HL-60 (cell line): ENCODE data around the gene R3HDM1.
A peak's percentile ranks its signal among the peaks of the same experiment; 100 is the strongest.

Source experiments
- DNase-seq, 2 experiments: peaks; one replicate each; pipeline ENCODE4 v3.0.0-alpha.2; 2010 to 2020; ENCODE audit warnings: low read depth in 1 of 2, low spot score in 1 of 2
- H3K27ac ChIP-seq: fragments of 250-450 bp; sonication (Bioruptor Pico); replicated peaks from 2 replicates; pipeline ENCODE4 v1.5.1; 2020; ENCODE audit warnings: mild to moderate bottlenecking, moderate library complexity
- H3K27me3 ChIP-seq: fragments of 250-450 bp; sonication (Bioruptor Pico); 2 replicates; pipeline ENCODE4 v1.5.1; 2021; ENCODE audit warnings: mild to moderate bottlenecking, moderate library complexity; ENCODE audit not compliant: insufficient read depth, poor library complexity, severe bottlenecking
- H3K4me3 ChIP-seq: replicated peaks from 2 replicates; pipeline ENCODE4 v1.5.1; 2011; ENCODE audit warnings: mild to moderate bottlenecking, control low read depth, low read length; ENCODE audit not compliant: insufficient read depth
- CTCF ChIP-seq: IDR thresholded peaks from one replicate; pipeline ENCODE4 v1.5.1; 2011; ENCODE audit warnings: low read length, control low read depth, inconsistent platforms; ENCODE audit not compliant: insufficient read depth
- GABPA ChIP-seq: IDR thresholded peaks from 2 replicates; pipeline ENCODE4 v1.6.1; 2012; ENCODE audit warnings: low read depth
- POLR2AphosphoS5 ChIP-seq: IDR thresholded peaks from 2 replicates; pipeline ENCODE4 v1.6.1; 2012; ENCODE audit warnings: low read depth
- SPI1 ChIP-seq: IDR thresholded peaks from 2 replicates; pipeline ENCODE4 v1.6.1; 2012; ENCODE audit warnings: low read depth, mild to moderate bottlenecking, borderline replicate concordance
- TF ChIP-seq, protein P1 (sequence below): IDR thresholded peaks from 2 replicates; pipeline ENCODE4 v1.6.1; 2012; ENCODE audit warnings: low read depth; ENCODE audit not compliant: insufficient replicate concordance

The R3HDM1 gene

GRCh38 chr2:135512099-135512498 is 19.2 kb upstream of the R3HDM1 start:
- Histone ChIP-seq H3K4me3 (no peak overlapping the region), H3K27me3 (no peaks in the 10 kb centered on the region)
- DNase-seq = no peak

DNA sequence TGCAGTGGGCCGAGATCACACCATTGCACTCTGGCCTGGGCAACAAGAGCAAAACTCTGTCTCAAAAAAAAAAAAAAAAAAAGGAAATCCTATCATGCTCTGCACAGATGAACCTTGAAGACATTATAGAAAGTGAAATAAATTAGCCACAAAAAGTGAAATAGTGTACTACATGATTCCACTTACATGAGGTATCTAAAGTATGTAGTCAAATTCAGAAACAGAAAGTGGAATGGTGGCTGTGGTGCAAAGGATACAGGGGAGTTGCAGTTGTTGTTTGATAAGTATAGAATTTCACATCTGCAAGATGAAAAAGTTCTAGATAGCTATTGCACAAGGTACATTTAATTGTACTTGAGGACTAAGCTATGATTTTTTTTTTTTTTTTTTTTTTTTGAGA is 5.5 kb upstream of the R3HDM1 start:
- Histone ChIP-seq H3K4me3 (no peak overlapping the region), H3K27me3 (no peaks in the 10 kb centered on the region), H3K27ac (no peak overlapping the region)
- TF ChIP-seq POLR2AphosphoS5 (no peak), GABPA (no peak), CTCF (no peak), SPI1 (no peak)
- TF ChIP-seq, protein P1, sequence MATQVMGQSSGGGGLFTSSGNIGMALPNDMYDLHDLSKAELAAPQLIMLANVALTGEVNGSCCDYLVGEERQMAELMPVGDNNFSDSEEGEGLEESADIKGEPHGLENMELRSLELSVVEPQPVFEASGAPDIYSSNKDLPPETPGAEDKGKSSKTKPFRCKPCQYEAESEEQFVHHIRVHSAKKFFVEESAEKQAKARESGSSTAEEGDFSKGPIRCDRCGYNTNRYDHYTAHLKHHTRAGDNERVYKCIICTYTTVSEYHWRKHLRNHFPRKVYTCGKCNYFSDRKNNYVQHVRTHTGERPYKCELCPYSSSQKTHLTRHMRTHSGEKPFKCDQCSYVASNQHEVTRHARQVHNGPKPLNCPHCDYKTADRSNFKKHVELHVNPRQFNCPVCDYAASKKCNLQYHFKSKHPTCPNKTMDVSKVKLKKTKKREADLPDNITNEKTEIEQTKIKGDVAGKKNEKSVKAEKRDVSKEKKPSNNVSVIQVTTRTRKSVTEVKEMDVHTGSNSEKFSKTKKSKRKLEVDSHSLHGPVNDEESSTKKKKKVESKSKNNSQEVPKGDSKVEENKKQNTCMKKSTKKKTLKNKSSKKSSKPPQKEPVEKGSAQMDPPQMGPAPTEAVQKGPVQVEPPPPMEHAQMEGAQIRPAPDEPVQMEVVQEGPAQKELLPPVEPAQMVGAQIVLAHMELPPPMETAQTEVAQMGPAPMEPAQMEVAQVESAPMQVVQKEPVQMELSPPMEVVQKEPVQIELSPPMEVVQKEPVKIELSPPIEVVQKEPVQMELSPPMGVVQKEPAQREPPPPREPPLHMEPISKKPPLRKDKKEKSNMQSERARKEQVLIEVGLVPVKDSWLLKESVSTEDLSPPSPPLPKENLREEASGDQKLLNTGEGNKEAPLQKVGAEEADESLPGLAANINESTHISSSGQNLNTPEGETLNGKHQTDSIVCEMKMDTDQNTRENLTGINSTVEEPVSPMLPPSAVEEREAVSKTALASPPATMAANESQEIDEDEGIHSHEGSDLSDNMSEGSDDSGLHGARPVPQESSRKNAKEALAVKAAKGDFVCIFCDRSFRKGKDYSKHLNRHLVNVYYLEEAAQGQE = no peak
- DNase-seq = no peak

More at GRCh38 chr2:135512099-135512498, 19.2 kb upstream of the R3HDM1 start:
- no peak for TF ChIP-seq GABPA
- no peak for TF ChIP-seq POLR2AphosphoS5
- no peak for TF ChIP-seq SPI1
- TF ChIP-seq CTCF = no peak
- TF ChIP-seq, protein P1 = no peak
- H3K27ac ChIP-seq = no peak overlapping the region

DNA sequence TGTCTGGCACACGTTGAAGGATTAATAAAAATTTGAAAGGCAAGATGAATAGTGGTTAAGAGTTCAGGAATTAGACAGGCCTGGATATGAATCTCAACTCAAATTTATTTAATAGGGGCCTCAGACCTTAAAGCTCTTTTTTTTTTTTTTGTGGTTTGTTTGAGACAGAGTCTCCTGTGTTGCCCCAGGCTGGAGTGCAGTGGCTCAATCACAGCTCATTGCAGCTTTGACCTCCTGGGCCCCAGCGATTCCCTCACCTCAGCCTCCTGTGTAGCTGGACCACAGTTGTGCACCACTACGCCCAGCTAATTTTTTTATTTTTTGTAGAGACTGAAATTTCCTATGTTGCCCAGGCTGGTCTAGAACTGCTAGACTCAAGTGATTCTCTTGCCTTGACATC is 3.3 kb upstream of the R3HDM1 start:
- Histone ChIP-seq H3K4me3 (no peak overlapping the region), H3K27me3 (no peaks in the 10 kb centered on the region), H3K27ac (no peak overlapping the region)
- DNase-seq = peak in 1 of 2 experiments; percentile 25
- no peak for TF ChIP-seq GABPA
- no peak for TF ChIP-seq POLR2AphosphoS5
- TF ChIP-seq, protein P1 = no peak
- no peak for TF ChIP-seq SPI1
- no peak for TF ChIP-seq CTCF
